HUDEP-2 (cell line): ENCODE data around the gene ZNF532.
"Not testable (repeated sequence)": the region's sequence is repeated elsewhere in the genome, so short reads cannot be mapped to it uniquely, and the experiment has no call there.

Experiments
- DNase-seq, 76 experiments: peaks; one replicate each; lab custom pipeline; 2025; ENCODE audit not compliant: unreplicated experiment in 76 of 76; lab: John Stamatoyannopoulos, UW

ZNF532 gene

GRCh38 chr18:58996696-58997095, 132.0 kb downstream of the ZNF532 start:
- DNase-seq = no peak

GRCh38 chr18:58997811-58998337, 133.2 kb downstream of the ZNF532 start:
- DNase-seq = no peak

- no peak for DNase-seq
Observed at GRCh38 chr18:58998401-58999203, 133.9 kb downstream of the ZNF532 start.

GRCh38 chr18:59001166-59001565, 136.5 kb downstream of the ZNF532 start:
- no peak for DNase-seq

GRCh38 chr18:59001721-59002120, 137.0 kb downstream of the ZNF532 start:
- DNase-seq = no peak

GRCh38 chr18:59002974-59003594, 138.4 kb downstream of the ZNF532 start:
- no peak for DNase-seq

- no peak for DNase-seq
Observed at GRCh38 chr18:59005262-59005661, 140.6 kb downstream of the ZNF532 start.

- DNase-seq = no peak
Observed at GRCh38 chr18:59006461-59007067, 141.9 kb downstream of the ZNF532 start.

- DNase-seq = no peak
Observed at GRCh38 chr18:59008302-59008974, 143.8 kb downstream of the ZNF532 start.

- no peak for DNase-seq
Observed at GRCh38 chr18:59009846-59010245, 145.2 kb downstream of the ZNF532 start.

GRCh38 chr18:59011289-59011688, 146.6 kb downstream of the ZNF532 start:
- DNase-seq = no peak

- no peak for DNase-seq
Observed at GRCh38 chr18:59011786-59012185, 147.1 kb downstream of the ZNF532 start.

- no peak for DNase-seq
Observed at GRCh38 chr18:59012815-59013705, 148.4 kb downstream of the ZNF532 start.

GRCh38 chr18:59013744-59014143, 149.1 kb downstream of the ZNF532 start:
- no peak for DNase-seq

GRCh38 chr18:59015531-59016152, 151.0 kb downstream of the ZNF532 start:
- peak in 23 of 76 experiments; percentile 1 to 53 (median 13) for DNase-seq

GRCh38 chr18:59021500-59021899, 156.8 kb downstream of the ZNF532 start:
- DNase-seq = no peak

GRCh38 chr18:59022167-59022945, 157.7 kb downstream of the ZNF532 start:
- no peak for DNase-seq

- no peak for DNase-seq
Observed at GRCh38 chr18:59024829-59025228, 160.2 kb downstream of the ZNF532 start.

- DNase-seq = not testable (repeated sequence)
Observed at GRCh38 chr18:59025532-59025931, 160.9 kb downstream of the ZNF532 start.
